ENCODE measurements around the gene NOPCHAP1.

NOPCHAP1 gene

DNA sequence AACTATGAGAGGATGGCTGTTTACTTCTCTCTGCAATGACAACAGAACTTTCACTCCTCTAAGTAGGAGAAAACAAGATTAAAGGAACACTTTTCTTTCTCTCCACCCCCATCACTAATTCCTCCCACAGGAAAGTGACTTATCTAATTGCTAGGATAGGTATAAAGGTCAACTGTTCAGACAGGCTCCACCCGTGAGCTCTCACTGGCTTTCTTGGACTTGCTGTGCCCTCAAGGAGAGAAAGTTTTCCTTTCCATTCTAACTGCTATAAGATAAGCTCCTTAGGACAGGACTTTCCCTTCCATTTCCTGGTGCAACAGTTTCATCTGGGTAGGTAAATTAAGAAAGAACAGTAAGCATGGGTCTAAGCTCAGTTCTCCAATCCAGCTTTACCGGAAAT lies 32.8 kb upstream of the NOPCHAP1 start:
- Histone ChIP-seq H3K36me3 (ENCODE audit: control insufficient read depth in 2 of 2, insufficient read depth in 2 of 2, low read length in 2 of 2) (no peaks in the 10 kb centered on the region), H3K9ac (ENCODE audit: low read depth in 1 of 2, low read length in 2 of 2) (peak overlapping the region in 1 of 2 donors; percentile 16), H3K4me3 (ENCODE audit: low read length in 2 of 2) (peak overlapping the region; percentile 28 to 32), H3K27me3 (ENCODE audit: control insufficient read depth in 2 of 2, insufficient read depth in 2 of 2, low read length in 2 of 2) (no peaks in the 10 kb centered on the region), H3K9me3 (ENCODE audit: control insufficient read depth in 2 of 2, low read length in 2 of 2) (no peaks in the 10 kb centered on the region), H3K4me1 (ENCODE audit: control insufficient read depth in 2 of 2, insufficient read depth in 2 of 2, low read length in 2 of 2) (peaks cover 15 to 35% of the 10 kb centered on the region in 2 donors), H3K27ac (ENCODE audit: low read depth in 2 of 2, low read length in 2 of 2) (peak overlapping the region; percentile 80 to 83)

- no peak overlapping the region for H3K27ac ChIP-seq (ENCODE audit: low read depth in 2 of 2, low read length in 2 of 2)
- no peaks in the 10 kb centered on the region for H3K27me3 ChIP-seq (ENCODE audit: control insufficient read depth in 2 of 2, insufficient read depth in 2 of 2, low read length in 2 of 2)
- H3K9ac ChIP-seq (ENCODE audit: low read depth in 1 of 2, low read length in 2 of 2) = no peak overlapping the region
- peaks cover 23 to 39% of the 10 kb centered on the region in 2 donors for H3K4me1 ChIP-seq (ENCODE audit: control insufficient read depth in 2 of 2, insufficient read depth in 2 of 2, low read length in 2 of 2)
- H3K9me3 ChIP-seq (ENCODE audit: control insufficient read depth in 2 of 2, low read length in 2 of 2) = no peaks in the 10 kb centered on the region
- H3K36me3 ChIP-seq (ENCODE audit: control insufficient read depth in 2 of 2, insufficient read depth in 2 of 2, low read length in 2 of 2) = no peaks in the 10 kb centered on the region
- no peak overlapping the region for H3K4me3 ChIP-seq (ENCODE audit: low read length in 2 of 2)
Observed at GRCh38 chr12:104955703-104956102, 30.4 kb upstream of the NOPCHAP1 start.

DNA sequence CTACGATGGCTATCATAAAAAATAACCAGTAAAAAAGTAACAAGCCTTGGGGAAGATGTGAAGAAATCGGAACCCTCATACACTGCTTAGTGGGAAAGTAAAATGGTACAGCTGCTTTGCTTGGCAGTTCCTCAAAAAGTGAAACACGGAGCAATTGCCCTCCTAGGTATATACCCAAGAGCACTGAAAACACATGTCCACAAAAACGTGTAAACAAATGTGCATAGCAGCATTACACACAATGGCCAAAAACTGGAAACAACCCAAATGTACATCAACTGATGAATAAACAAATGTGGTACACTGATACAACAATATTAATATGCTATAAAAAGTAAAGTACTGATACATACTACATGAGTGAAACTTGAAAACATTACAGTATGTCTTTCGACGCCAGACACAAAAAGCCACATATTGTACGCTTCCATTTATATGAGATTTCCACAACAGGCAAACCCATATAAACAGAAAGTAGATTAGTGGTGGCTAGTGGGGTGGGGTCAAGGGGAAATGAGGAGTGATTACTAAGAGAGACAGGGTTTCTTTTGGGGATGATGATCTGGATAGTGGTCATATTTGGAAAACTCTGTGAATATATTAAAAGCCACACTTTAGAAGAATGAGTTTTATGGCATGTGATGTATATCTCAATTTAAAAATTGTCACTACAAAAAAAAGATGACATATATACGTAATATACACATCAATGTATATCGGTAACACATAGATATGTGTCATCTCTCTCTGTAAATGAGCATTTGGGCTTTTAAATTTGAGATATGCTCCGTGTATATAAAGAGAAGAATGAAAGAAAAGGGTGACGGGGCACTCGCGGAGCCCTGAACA lies 29.0 kb upstream of the NOPCHAP1 start:
- H3K4me1 ChIP-seq (ENCODE audit: control insufficient read depth in 2 of 2, insufficient read depth in 2 of 2, low read length in 2 of 2) = peaks cover 23 to 30% of the 10 kb centered on the region in 2 donors
- no peaks in the 10 kb centered on the region for H3K36me3 ChIP-seq (ENCODE audit: control insufficient read depth in 2 of 2, insufficient read depth in 2 of 2, low read length in 2 of 2)
- H3K9ac ChIP-seq (ENCODE audit: low read depth in 1 of 2, low read length in 2 of 2) = peak overlapping the region in 1 of 2 donors; percentile 91
- H3K9me3 ChIP-seq (ENCODE audit: control insufficient read depth in 2 of 2, low read length in 2 of 2) = no peaks in the 10 kb centered on the region
- no peaks in the 10 kb centered on the region for H3K27me3 ChIP-seq (ENCODE audit: control insufficient read depth in 2 of 2, insufficient read depth in 2 of 2, low read length in 2 of 2)
- peak overlapping the region; percentile 90 for H3K27ac ChIP-seq (ENCODE audit: low read depth in 2 of 2, low read length in 2 of 2)
- peak overlapping the region; percentile 87 to 96 for H3K4me3 ChIP-seq (ENCODE audit: low read length in 2 of 2)

GRCh38 chr12:104957719-104958000 lies 28.5 kb upstream of the NOPCHAP1 start:
- Histone ChIP-seq H3K36me3 (ENCODE audit: control insufficient read depth in 2 of 2, insufficient read depth in 2 of 2, low read length in 2 of 2) (no peaks in the 10 kb centered on the region), H3K4me3 (ENCODE audit: low read length in 2 of 2) (peak overlapping the region; percentile 87 to 96), H3K4me1 (ENCODE audit: control insufficient read depth in 2 of 2, insufficient read depth in 2 of 2, low read length in 2 of 2) (peaks cover 23 to 25% of the 10 kb centered on the region in 2 donors), H3K9ac (ENCODE audit: low read depth in 1 of 2, low read length in 2 of 2) (peak overlapping the region; percentile 72 to 91), H3K27me3 (ENCODE audit: control insufficient read depth in 2 of 2, insufficient read depth in 2 of 2, low read length in 2 of 2) (no peaks in the 10 kb centered on the region), H3K9me3 (ENCODE audit: control insufficient read depth in 2 of 2, low read length in 2 of 2) (no peaks in the 10 kb centered on the region), H3K27ac (ENCODE audit: low read depth in 2 of 2, low read length in 2 of 2) (peak overlapping the region; percentile 90)

DNA sequence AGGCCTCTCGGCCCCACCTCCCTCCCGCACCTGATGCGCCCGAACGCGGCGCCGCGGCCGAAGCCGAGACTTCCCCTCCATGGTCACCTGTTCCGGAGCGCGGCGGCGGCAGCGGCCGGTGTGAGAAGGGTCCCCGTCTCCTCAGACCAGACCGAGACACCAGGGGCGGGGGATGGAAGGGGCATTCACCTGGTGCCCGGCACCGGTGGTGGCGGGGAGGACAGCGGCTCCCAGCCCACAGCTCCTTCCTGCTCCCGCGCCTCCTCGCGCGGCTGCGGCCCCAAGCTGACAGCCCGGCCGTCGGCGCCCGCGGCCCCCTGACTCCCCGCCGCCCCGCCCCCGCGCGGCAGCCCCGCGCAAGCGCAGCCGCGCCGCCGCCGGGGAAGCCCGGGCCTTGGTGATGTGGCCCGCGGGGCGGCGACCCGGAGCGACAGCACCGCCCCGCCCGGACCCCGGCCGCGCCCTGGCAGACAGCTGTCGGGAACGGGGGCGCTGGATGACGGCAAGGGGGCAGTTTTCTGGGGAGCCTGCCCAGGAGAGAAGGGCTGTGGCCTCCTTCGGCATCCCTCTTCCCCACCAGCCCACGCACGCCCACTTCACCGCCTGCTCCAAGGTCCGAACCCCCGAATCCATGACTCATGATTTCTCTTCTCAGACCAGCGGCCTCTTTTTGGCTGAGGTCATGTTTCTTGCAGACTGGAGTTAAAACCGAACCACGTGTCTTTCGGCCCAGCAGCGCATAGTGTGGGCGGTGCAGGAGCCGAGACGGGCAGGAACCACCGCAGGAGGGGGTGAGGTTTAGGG lies 27.9 kb upstream of the NOPCHAP1 start, which contains the start of gene SLC41A2:
Gene SLC41A2, minus strand, starts transcription at position 290 of the 804 bp plus-strand sequence. CDS start 29,763 bp downstream, outside the sequence.
- Histone ChIP-seq H3K27ac (ENCODE audit: low read depth in 2 of 2, low read length in 2 of 2) (peak within 1 kb of the TSS; percentile 90), H3K9ac (ENCODE audit: low read depth in 1 of 2, low read length in 2 of 2) (peak within 1 kb of the TSS; percentile 83 to 91), H3K4me1 (ENCODE audit: control insufficient read depth in 2 of 2, insufficient read depth in 2 of 2, low read length in 2 of 2) (peaks cover 19 to 23% of the 10 kb centered on the region in 2 donors), H3K9me3 (ENCODE audit: control insufficient read depth in 2 of 2, low read length in 2 of 2) (no peaks in the 10 kb centered on the region), H3K36me3 (ENCODE audit: control insufficient read depth in 2 of 2, insufficient read depth in 2 of 2, low read length in 2 of 2) (no peaks in the 10 kb centered on the region), H3K4me3 (ENCODE audit: low read length in 2 of 2) (peak within 1 kb of the TSS; percentile 87 to 96), H3K27me3 (ENCODE audit: control insufficient read depth in 2 of 2, insufficient read depth in 2 of 2, low read length in 2 of 2) (no peaks in the 10 kb centered on the region)

GRCh38 chr12:104958805-104959334 lies 27.2 kb upstream of the NOPCHAP1 start:
- H3K9ac ChIP-seq (ENCODE audit: low read depth in 1 of 2, low read length in 2 of 2) = peak overlapping the region; percentile 83 to 91

DNA sequence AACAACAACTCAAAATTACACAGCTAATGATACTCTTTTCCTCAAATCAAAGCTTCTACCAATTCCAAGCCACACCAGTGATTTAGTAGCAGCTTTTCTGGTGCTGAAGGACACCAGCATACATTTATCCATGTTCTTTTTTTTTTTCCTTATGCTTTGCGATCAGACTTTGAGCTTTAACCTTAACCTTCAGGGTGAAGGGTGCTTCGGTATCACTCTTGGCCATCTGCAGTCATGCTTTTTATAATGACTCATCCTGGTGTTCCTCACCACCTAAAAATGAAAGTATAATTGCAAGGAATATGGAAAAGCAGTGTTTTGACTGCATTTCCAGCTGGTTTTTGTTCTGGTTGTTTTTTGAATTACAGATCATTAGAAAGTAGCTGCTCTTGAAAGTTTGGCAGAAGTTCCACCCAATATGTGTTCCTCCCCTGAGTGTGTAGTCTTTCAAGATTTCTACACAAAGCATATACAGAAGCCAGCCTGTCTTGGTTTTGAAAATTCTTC lies 26.7 kb upstream of the NOPCHAP1 start:
- Histone ChIP-seq H3K4me3 (ENCODE audit: low read length in 2 of 2) (peak overlapping the region in 1 of 2 donors; percentile 87), H3K36me3 (ENCODE audit: control insufficient read depth in 2 of 2, insufficient read depth in 2 of 2, low read length in 2 of 2) (no peaks in the 10 kb centered on the region), H3K27ac (ENCODE audit: low read depth in 2 of 2, low read length in 2 of 2) (peak overlapping the region; percentile 81 to 90), H3K9me3 (ENCODE audit: control insufficient read depth in 2 of 2, low read length in 2 of 2) (no peaks in the 10 kb centered on the region), H3K27me3 (ENCODE audit: control insufficient read depth in 2 of 2, insufficient read depth in 2 of 2, low read length in 2 of 2) (no peaks in the 10 kb centered on the region), H3K9ac (ENCODE audit: low read depth in 1 of 2, low read length in 2 of 2) (peak overlapping the region in 1 of 2 donors; percentile 27), H3K4me1 (ENCODE audit: control insufficient read depth in 2 of 2, insufficient read depth in 2 of 2, low read length in 2 of 2) (peaks cover 17% of the 10 kb centered on the region in 2 donors)

More at GRCh38 chr12:104958805-104959334, 27.2 kb upstream of the NOPCHAP1 start:
- peak overlapping the region; percentile 87 to 96 for H3K4me3 ChIP-seq (ENCODE audit: low read length in 2 of 2)
- H3K27me3 ChIP-seq (ENCODE audit: control insufficient read depth in 2 of 2, insufficient read depth in 2 of 2, low read length in 2 of 2) = no peaks in the 10 kb centered on the region
- peak overlapping the region; percentile 81 to 90 for H3K27ac ChIP-seq (ENCODE audit: low read depth in 2 of 2, low read length in 2 of 2)
- H3K9me3 ChIP-seq (ENCODE audit: control insufficient read depth in 2 of 2, low read length in 2 of 2) = no peaks in the 10 kb centered on the region
- H3K4me1 ChIP-seq (ENCODE audit: control insufficient read depth in 2 of 2, insufficient read depth in 2 of 2, low read length in 2 of 2) = peaks cover 17 to 21% of the 10 kb centered on the region in 2 donors
- no peaks in the 10 kb centered on the region for H3K36me3 ChIP-seq (ENCODE audit: control insufficient read depth in 2 of 2, insufficient read depth in 2 of 2, low read length in 2 of 2)

- no peak overlapping the region for H3K4me3 ChIP-seq (ENCODE audit: low read length in 2 of 2)
- no peaks in the 10 kb centered on the region for H3K27me3 ChIP-seq (ENCODE audit: control insufficient read depth in 2 of 2, insufficient read depth in 2 of 2, low read length in 2 of 2)
- H3K4me1 ChIP-seq (ENCODE audit: control insufficient read depth in 2 of 2, insufficient read depth in 2 of 2, low read length in 2 of 2) = peaks cover 16 to 17% of the 10 kb centered on the region in 2 donors
- no peaks in the 10 kb centered on the region for H3K9me3 ChIP-seq (ENCODE audit: control insufficient read depth in 2 of 2, low read length in 2 of 2)
- no peaks in the 10 kb centered on the region for H3K36me3 ChIP-seq (ENCODE audit: control insufficient read depth in 2 of 2, insufficient read depth in 2 of 2, low read length in 2 of 2)
- H3K27ac ChIP-seq (ENCODE audit: low read depth in 2 of 2, low read length in 2 of 2) = no peak overlapping the region
- H3K9ac ChIP-seq (ENCODE audit: low read depth in 1 of 2, low read length in 2 of 2) = no peak overlapping the region
Observed at GRCh38 chr12:104960464-104960863, 25.7 kb upstream of the NOPCHAP1 start.

GRCh38 chr12:104963757-104964156 lies 22.4 kb upstream of the NOPCHAP1 start:
- Histone ChIP-seq H3K4me1 (ENCODE audit: control insufficient read depth in 2 of 2, insufficient read depth in 2 of 2, low read length in 2 of 2) (peaks cover 4 to 6% of the 10 kb centered on the region in 2 donors), H3K27ac (ENCODE audit: low read depth in 2 of 2, low read length in 2 of 2) (no peak overlapping the region), H3K36me3 (ENCODE audit: control insufficient read depth in 2 of 2, insufficient read depth in 2 of 2, low read length in 2 of 2) (no peaks in the 10 kb centered on the region), H3K9ac (ENCODE audit: low read depth in 1 of 2, low read length in 2 of 2) (no peak overlapping the region), H3K27me3 (ENCODE audit: control insufficient read depth in 2 of 2, insufficient read depth in 2 of 2, low read length in 2 of 2) (no peaks in the 10 kb centered on the region), H3K9me3 (ENCODE audit: control insufficient read depth in 2 of 2, low read length in 2 of 2) (no peaks in the 10 kb centered on the region), H3K4me3 (ENCODE audit: low read length in 2 of 2) (no peak overlapping the region)

Measured in mucosa of rectum (tissue), 2 donors.